Measurements from ENCODE around the gene MPPED1. TPM values are rescaled to one million over a fixed set of nuclear protein-coding genes. Genes with fewer than 3 reads are reported as not detected.

MPPED1 gene
- total RNA-seq, 1 experiment from 2014 or later, result 0.28 TPM

GRCh38 chr22:43418079-43418825, 6.4 kb downstream of the MPPED1 start:
- no peaks in the 10 kb centered on the region for H3K79me1 ChIP-seq (ENCODE audit: insufficient read depth, low read depth, low read length, poor library complexity, severe bottlenecking)
- H3K23me2 ChIP-seq (ENCODE audit: insufficient read length, low read depth, low read length, poor library complexity, severe bottlenecking), result no peaks in the 10 kb centered on the region
- no CpG with 5 or more reads among the region's 15 CpGs for WGBS (ENCODE audit: extremely low coverage, insufficient read length, low lambda C conversion rate)
- no peak overlapping the region for H3K27ac ChIP-seq (ENCODE audit: insufficient read length, low read depth, low read length)
- H2BK12ac ChIP-seq (ENCODE audit: insufficient read length, low read depth, low read length), result no peak overlapping the region
- no peak overlapping the region for H2BK5ac ChIP-seq (ENCODE audit: insufficient read length, low read length)
- no peak overlapping the region for H2BK120ac ChIP-seq (ENCODE audit: low read depth, low read length, poor library complexity, severe bottlenecking)
- H2BK20ac ChIP-seq (ENCODE audit: low read depth, low read length, poor library complexity, severe bottlenecking), result no peak overlapping the region
- no peak overlapping the region for H4K8ac ChIP-seq (replicated peaks; ENCODE audit: insufficient read length, low read depth, low read length)
- Mint-ChIP-seq H3K4me3 (no peak overlapping the region; a peak in 1 of 5 replicates), H3K27me3 (ENCODE audit: low read depth) (peaks cover 51% of the 10 kb centered on the region), H3K9me3 (no peaks in the 10 kb centered on the region; a peak in 1 of 5 replicates), H3K36me3 (ENCODE audit: insufficient read depth in 1 of 3, low read depth in 3 of 3) (no peaks in the 10 kb centered on the region), H3K4me1 (peaks cover 7 to 27% of the 10 kb centered on the region in 2 experiments), H3K27ac (peak overlapping the region in 1 of 3 experiments; percentile 21; a peak in 1 of 7 replicates)
- H3K27me3 ChIP-seq (ENCODE audit: insufficient read depth, low read length), result no peaks in the 10 kb centered on the region; the same call in 1 of the 2 replicates
- TF ChIP-seq, protein P1, sequence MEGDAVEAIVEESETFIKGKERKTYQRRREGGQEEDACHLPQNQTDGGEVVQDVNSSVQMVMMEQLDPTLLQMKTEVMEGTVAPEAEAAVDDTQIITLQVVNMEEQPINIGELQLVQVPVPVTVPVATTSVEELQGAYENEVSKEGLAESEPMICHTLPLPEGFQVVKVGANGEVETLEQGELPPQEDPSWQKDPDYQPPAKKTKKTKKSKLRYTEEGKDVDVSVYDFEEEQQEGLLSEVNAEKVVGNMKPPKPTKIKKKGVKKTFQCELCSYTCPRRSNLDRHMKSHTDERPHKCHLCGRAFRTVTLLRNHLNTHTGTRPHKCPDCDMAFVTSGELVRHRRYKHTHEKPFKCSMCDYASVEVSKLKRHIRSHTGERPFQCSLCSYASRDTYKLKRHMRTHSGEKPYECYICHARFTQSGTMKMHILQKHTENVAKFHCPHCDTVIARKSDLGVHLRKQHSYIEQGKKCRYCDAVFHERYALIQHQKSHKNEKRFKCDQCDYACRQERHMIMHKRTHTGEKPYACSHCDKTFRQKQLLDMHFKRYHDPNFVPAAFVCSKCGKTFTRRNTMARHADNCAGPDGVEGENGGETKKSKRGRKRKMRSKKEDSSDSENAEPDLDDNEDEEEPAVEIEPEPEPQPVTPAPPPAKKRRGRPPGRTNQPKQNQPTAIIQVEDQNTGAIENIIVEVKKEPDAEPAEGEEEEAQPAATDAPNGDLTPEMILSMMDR (conservative IDR thresholded peaks at IDR 0.05), result no peak
- no peak overlapping the region for H2AK5ac ChIP-seq (ENCODE audit: insufficient read length, low read length)
- no peak overlapping the region for H3K14ac ChIP-seq (ENCODE audit: insufficient read depth, low read length)
- H3K4me2 ChIP-seq (ENCODE audit: insufficient read depth, insufficient read length, low read length), result no peak overlapping the region
- no peaks in the 10 kb centered on the region for H3K9me3 ChIP-seq (ENCODE audit: control insufficient read depth, low read depth, low read length)
- no peak overlapping the region for H4K5ac ChIP-seq (ENCODE audit: insufficient read length, low read depth, low read length)
- no peak for DNase-seq
- no peak overlapping the region for H3K56ac ChIP-seq (ENCODE audit: insufficient read length, low read depth, low read length)
- no peak overlapping the region for H3K4ac ChIP-seq (ENCODE audit: low read depth, low read length)
- no peak overlapping the region for H2BK15ac ChIP-seq (ENCODE audit: low read depth, low read length)
- no peaks in the 10 kb centered on the region for H3K4me1 ChIP-seq (ENCODE audit: insufficient read depth, low read length)
- no peak overlapping the region for H3K23ac ChIP-seq (ENCODE audit: insufficient read length, low read depth, low read length)
- no peaks in the 10 kb centered on the region for H3K79me2 ChIP-seq (ENCODE audit: insufficient read depth, low read length)
- no peaks in the 10 kb centered on the region for H4K20me1 ChIP-seq (ENCODE audit: control insufficient read depth, insufficient read depth, insufficient read length)
- no peak overlapping the region for H4K91ac ChIP-seq (ENCODE audit: insufficient read length, low read depth, low read length)
- H3T11ph ChIP-seq (ENCODE audit: low read length), result no peak overlapping the region
- H2AFZ ChIP-seq (ENCODE audit: low read length), result no peak overlapping the region
- H3K9ac ChIP-seq (ENCODE audit: extremely low read depth, insufficient read length, low read length), result no peak overlapping the region
- no peak overlapping the region for H3K18ac ChIP-seq (ENCODE audit: insufficient read length, low read depth, low read length)

Data from H9 (cell line).